Panc1 (cell line): ENCODE measurements around the gene POLR2J3. TPM values are rescaled to one million over a fixed set of nuclear protein-coding genes. Genes with fewer than 3 reads are reported as not detected.
"Not testable (repeated sequence)": the region's sequence is repeated elsewhere in the genome, so short reads cannot be mapped to it uniquely, and the experiment has no call there.

Source experiments
- ATAC-seq: fragments of 200-7000 bp; cut with Tn5 transposase; 2 replicates; pipeline ENCODE4 v1.9.1; 2020; ENCODE audit warnings: mild to moderate bottlenecking, moderate library complexity
- BruUV-seq: library from RNA; stranded (reverse); fragments of 400-500 nt; replicated peaks from 2 replicates; lab custom pipeline; 2021; lab: Mats Ljungman, UMichigan
- CTCF ChIA-PET: fragments of 300-600 bp; sonication (Branson Sonifier 250); formaldehyde crosslinking; loops from one replicate; lab custom pipeline; 2022; ENCODE audit warnings: antibody characterized with exemption; lab: Charles Lee
- POLR2A ChIA-PET: fragments of 300-600 bp; sonication (Branson Sonifier 250); formaldehyde crosslinking; loops from one replicate; lab custom pipeline; 2022; ENCODE audit warnings: antibody characterized with exemption; lab: Charles Lee
- DNase-seq: peaks from one replicate; pipeline ENCODE4 v3.0.0-alpha.2; 2010; ENCODE audit warnings: low read depth, low spot score
- H3K27ac ChIP-seq: 2 replicates; pipeline ENCODE4 v1.5.1; 2011; ENCODE audit warnings: mild to moderate bottlenecking, low read length, inconsistent platforms
- H3K27me3 ChIP-seq: fragments of 200-500 bp; sonication (Bioruptor generic); 2 replicates; pipeline ENCODE4 v1.6.0; 2014; ENCODE audit warnings: low read length, inconsistent platforms; ENCODE audit not compliant: control insufficient read depth, insufficient read depth
- H3K36me3 ChIP-seq: fragments of 200-500 bp; sonication (Bioruptor generic); 2 replicates; pipeline ENCODE4 v1.5.1; 2014; ENCODE audit warnings: inconsistent platforms, mild to moderate bottlenecking, low read length, moderate library complexity; ENCODE audit not compliant: control insufficient read depth, insufficient read depth
- H3K4me1 ChIP-seq: 2 replicates; pipeline ENCODE4 v1.5.1; 2011; ENCODE audit warnings: inconsistent platforms, mild to moderate bottlenecking, low read length, moderate library complexity; ENCODE audit not compliant: control insufficient read depth, insufficient read depth
- H3K4me3 ChIP-seq, 2 experiments: 2 replicates each; pipeline ENCODE4 v1.5.1; 2011 to 2012; ENCODE audit warnings: low read depth in 2 of 2, low read length in 2 of 2, mild to moderate bottlenecking in 2 of 2, inconsistent platforms in 1 of 2, moderate library complexity in 1 of 2
- H3K9me3 ChIP-seq: fragments of 200-500 bp; sonication (Bioruptor generic); 2 replicates; pipeline ENCODE4 v1.5.1; 2014; ENCODE audit warnings: low read depth, mild to moderate bottlenecking, inconsistent platforms, low read length, moderate library complexity; ENCODE audit not compliant: control insufficient read depth, insufficient read depth
- in situ Hi-C: cut with HindIII; loops from 2 replicates; pipeline ENCODE4 v1.10.0; 2016; ENCODE audit warnings: low sequenced_read_pairs, low pct_unique_long_range_greater_than_20kb
- intact Hi-C: fragments of 100-400 bp; cut with micrococcal nuclease; formaldehyde crosslinking; loops from one replicate; pipeline ENCODE4 v1.10.0; 2022; ENCODE audit not compliant: unreplicated experiment
- total RNA-seq: library from RNA; stranded (reverse); gene quantifications from one replicate; pipeline ENCODE4 v1.2.1, GENCODE V29; 2021; ENCODE audit not compliant: unreplicated experiment

The POLR2J3 gene
- total RNA-seq, 1 experiment from 2014 or later: 28.1 TPM

GRCh38 chr7:102535062-102535615 lies 37.2 kb downstream of the POLR2J3 start:
- H3K27me3 ChIP-seq, ATAC-seq, intact Hi-C loops, H3K36me3 ChIP-seq, POLR2A ChIA-PET, DNase-seq, CTCF ChIA-PET, BruUV-seq, H3K4me3 ChIP-seq, H3K4me1 ChIP-seq, in situ Hi-C loops, H3K9me3 ChIP-seq, H3K27ac ChIP-seq: not testable (repeated sequence)

GRCh38 chr7:102532127-102532526 lies 40.3 kb downstream of the POLR2J3 start:
- in situ Hi-C loops, CTCF ChIA-PET, POLR2A ChIA-PET, H3K4me3 ChIP-seq, H3K27me3 ChIP-seq, H3K27ac ChIP-seq, intact Hi-C loops, H3K36me3 ChIP-seq, DNase-seq, H3K9me3 ChIP-seq, H3K4me1 ChIP-seq: not testable (repeated sequence)
- peak; percentile 46 for ATAC-seq
- BruUV-seq: TSS peak; percentile 79

GRCh38 chr7:102531583-102531982 lies 40.8 kb downstream of the POLR2J3 start:
- CTCF ChIA-PET, H3K4me1 ChIP-seq, ATAC-seq, H3K36me3 ChIP-seq, H3K27me3 ChIP-seq, intact Hi-C loops, BruUV-seq, DNase-seq, H3K4me3 ChIP-seq, H3K27ac ChIP-seq, H3K9me3 ChIP-seq, POLR2A ChIA-PET, in situ Hi-C loops: not testable (repeated sequence)

GRCh38 chr7:102527822-102528793 lies 44.3 kb downstream of the POLR2J3 start:
- ATAC-seq, DNase-seq, H3K27ac ChIP-seq, H3K9me3 ChIP-seq, H3K36me3 ChIP-seq, POLR2A ChIA-PET, in situ Hi-C loops, BruUV-seq, CTCF ChIA-PET, H3K27me3 ChIP-seq, intact Hi-C loops, H3K4me1 ChIP-seq, H3K4me3 ChIP-seq: not testable (repeated sequence)

- H3K27ac ChIP-seq, H3K4me1 ChIP-seq, DNase-seq, in situ Hi-C loops, H3K36me3 ChIP-seq, BruUV-seq, H3K4me3 ChIP-seq, H3K9me3 ChIP-seq, CTCF ChIA-PET, H3K27me3 ChIP-seq, ATAC-seq, intact Hi-C loops, POLR2A ChIA-PET: not testable (repeated sequence)
These were observed 45.2 kb downstream of the POLR2J3 start for GRCh38 chr7:102527182-102527581.

- in situ Hi-C loops, BruUV-seq, intact Hi-C loops: not testable (repeated sequence)
These were observed 47.6 kb downstream of the POLR2J3 start for GRCh38 chr7:102524803-102525202.

GRCh38 chr7:102520797-102521196 lies 51.6 kb downstream of the POLR2J3 start:
- POLR2A ChIA-PET, H3K9me3 ChIP-seq, H3K36me3 ChIP-seq, H3K27me3 ChIP-seq, BruUV-seq, in situ Hi-C loops, DNase-seq, H3K4me3 ChIP-seq, CTCF ChIA-PET, ATAC-seq, H3K27ac ChIP-seq, intact Hi-C loops, H3K4me1 ChIP-seq: not testable (repeated sequence)

More at GRCh38 chr7:102524803-102525202, 47.6 kb downstream of the POLR2J3 start:
- H3K9me3 ChIP-seq, DNase-seq, H3K27ac ChIP-seq, H3K36me3 ChIP-seq, H3K27me3 ChIP-seq, H3K4me3 ChIP-seq, POLR2A ChIA-PET, H3K4me1 ChIP-seq, CTCF ChIA-PET: not testable (repeated sequence)
- ATAC-seq: 0 out of 2 replicates have a peak, but pooled peaks have one; percentile 4
